Measurements from ENCODE around the gene ANTXR1.

Gene ANTXR1

GRCh38 chr2:69134306-69134945 lies 121.4 kb downstream of the ANTXR1 start:
- DNase-seq (ENCODE audit: low read depth in 2 of 2) = no peak

- peak; percentile 48 to 53 for DNase-seq (ENCODE audit: low read depth in 2 of 2)
Measured at GRCh38 chr2:69138247-69138772, 125.3 kb downstream of the ANTXR1 start.

- DNase-seq (ENCODE audit: low read depth in 2 of 2) = no peak
Measured at GRCh38 chr2:69138793-69139459, 125.9 kb downstream of the ANTXR1 start.

- DNase-seq (ENCODE audit: low read depth in 2 of 2) = peak; percentile 80 to 89
Measured at GRCh38 chr2:69139778-69140670, 127.0 kb downstream of the ANTXR1 start.

- no peak for DNase-seq (ENCODE audit: low read depth in 2 of 2)
Measured at GRCh38 chr2:69141061-69141460, 128.1 kb downstream of the ANTXR1 start.

GRCh38 chr2:69143748-69144360 lies 130.9 kb downstream of the ANTXR1 start:
- DNase-seq (ENCODE audit: low read depth in 2 of 2) = no peak

GRCh38 chr2:69145204-69145603 lies 132.2 kb downstream of the ANTXR1 start:
- no peak for DNase-seq (ENCODE audit: low read depth in 2 of 2)

GRCh38 chr2:69147841-69148533 lies 135.0 kb downstream of the ANTXR1 start:
- no peak for DNase-seq (ENCODE audit: low read depth in 2 of 2)

- DNase-seq (ENCODE audit: low read depth in 2 of 2) = peak in 1 of 2 experiments; percentile 15
Measured at GRCh38 chr2:69149631-69150215, 136.7 kb downstream of the ANTXR1 start.

- DNase-seq (ENCODE audit: low read depth in 2 of 2) = no peak
Measured at GRCh38 chr2:69151931-69152330, 139.0 kb downstream of the ANTXR1 start.

GRCh38 chr2:69152847-69153583 lies 140.0 kb downstream of the ANTXR1 start:
- DNase-seq (ENCODE audit: low read depth in 2 of 2) = no peak

- peak; percentile 45 to 53 for DNase-seq (ENCODE audit: low read depth in 2 of 2)
Measured at GRCh38 chr2:69154106-69154505, 141.1 kb downstream of the ANTXR1 start.

GRCh38 chr2:69156624-69157023 lies 143.6 kb downstream of the ANTXR1 start:
- no peak for DNase-seq (ENCODE audit: low read depth in 2 of 2)

- DNase-seq (ENCODE audit: low read depth in 2 of 2) = no peak
Measured at GRCh38 chr2:69157441-69157840, 144.5 kb downstream of the ANTXR1 start.

- DNase-seq (ENCODE audit: low read depth in 2 of 2) = no peak
Measured at GRCh38 chr2:69159986-69160385, 147.0 kb downstream of the ANTXR1 start.

GRCh38 chr2:69162057-69162456 lies 149.1 kb downstream of the ANTXR1 start:
- DNase-seq (ENCODE audit: low read depth in 2 of 2) = no peak

GRCh38 chr2:69163109-69163508 lies 150.1 kb downstream of the ANTXR1 start:
- DNase-seq (ENCODE audit: low read depth in 2 of 2) = no peak

- no peak for DNase-seq (ENCODE audit: low read depth in 2 of 2)
Measured at GRCh38 chr2:69163556-69163955, 150.6 kb downstream of the ANTXR1 start.

- no peak for DNase-seq (ENCODE audit: low read depth in 2 of 2)
Measured at GRCh38 chr2:69164061-69164778, 151.2 kb downstream of the ANTXR1 start.
